Glomerular endothelial cell (primary cell): Measurements from ENCODE around the gene CCNF. TPM values are rescaled to one million over a fixed set of nuclear protein-coding genes. Genes with fewer than 3 reads are reported as not detected.
"Not testable (repeated sequence)": the region's sequence is repeated elsewhere in the genome, so short reads cannot be mapped to it uniquely, and the experiment has no call there.

Experiments used
- DNase-seq: peaks from one replicate; pipeline ENCODE4 v3.0.0-alpha.2; 2011; ENCODE audit warnings: low read depth, low spot score; ENCODE audit errors: extremely low read depth
- total RNA-seq: library from RNA; depleted of rRNA; stranded (reverse); fragments of >200 nt; gene quantifications from 2 replicates; pipeline ENCODE4 v1.2.3, GENCODE V29; 2015

Gene CCNF
- total RNA-seq, 1 donor from 2014 or later = 15.5 TPM

GRCh38 chr16:2428051-2428783, 1.0 kb upstream of the CCNF start:
- no peak for DNase-seq

- DNase-seq = no peak
Measured at GRCh38 chr16:2428784-2429033, 538 bp upstream of the CCNF start.

GRCh38 chr16:2429771-2430663, 770 bp downstream of the CCNF start:
- no peak for DNase-seq

- DNase-seq = no peak
Measured at GRCh38 chr16:2432286-2432685, 3.0 kb downstream of the CCNF start.

GRCh38 chr16:2432801-2433505, 3.7 kb downstream of the CCNF start:
- no peak for DNase-seq

- not testable (repeated sequence) for DNase-seq
Measured at GRCh38 chr16:2435236-2435635, 6.0 kb downstream of the CCNF start.

- no peak for DNase-seq
Measured at GRCh38 chr16:2436110-2436509, 6.9 kb downstream of the CCNF start.

- no peak for DNase-seq
Measured at GRCh38 chr16:2437032-2437790, 8.0 kb downstream of the CCNF start.

- no peak for DNase-seq
Measured at GRCh38 chr16:2438121-2438520, 8.9 kb downstream of the CCNF start.

GRCh38 chr16:2439598-2439997, 10.4 kb downstream of the CCNF start:
- DNase-seq = no peak

GRCh38 chr16:2441143-2441804, 12.0 kb downstream of the CCNF start:
- DNase-seq = not testable (repeated sequence)

- no peak for DNase-seq
Measured at GRCh38 chr16:2443555-2443954, 14.3 kb downstream of the CCNF start.

- no peak for DNase-seq
Measured at GRCh38 chr16:2447920-2448583, 18.8 kb downstream of the CCNF start.

GRCh38 chr16:2449118-2449517, 19.9 kb downstream of the CCNF start:
- DNase-seq = no peak

GRCh38 chr16:2450535-2450934, 21.3 kb downstream of the CCNF start:
- no peak for DNase-seq

- no peak for DNase-seq
Measured at GRCh38 chr16:2450975-2451381, 21.7 kb downstream of the CCNF start.

GRCh38 chr16:2451851-2452320, 22.6 kb downstream of the CCNF start:
- no peak for DNase-seq

GRCh38 chr16:2452650-2453049, 23.4 kb downstream of the CCNF start:
- DNase-seq = no peak

- DNase-seq = no peak
Measured at GRCh38 chr16:2455081-2455845, 26.0 kb downstream of the CCNF start.
